ENCODE measurements around the gene ZNF385B. TPM values are rescaled to one million over a fixed set of nuclear protein-coding genes. Genes with fewer than 3 reads are reported as not detected.

Gene ZNF385B
- total RNA-seq, 1 experiment from 2014 or later = 9.3 TPM

GRCh38 chr2:179826297-179826696, 35.1 kb downstream of the ZNF385B start:
- intact Hi-C loops (cut with micrococcal nuclease) = no loop called here
- H3K4me2 ChIP-seq (ENCODE audit: low read length) = no peak overlapping the region
- H3K9me3 ChIP-seq (ENCODE audit: control insufficient read depth in 1 of 2, insufficient read depth in 1 of 2, low read depth in 1 of 2, low read length in 2 of 2) = no peaks in the 10 kb centered on the region
- H3K36me3 ChIP-seq (ENCODE audit: control insufficient read depth in 1 of 2, insufficient read depth in 2 of 2, low read length in 2 of 2) = no peaks in the 10 kb centered on the region
- H2AFZ ChIP-seq (ENCODE audit: low read depth, low read length, poor library complexity, severe bottlenecking) = no peak overlapping the region
- no peaks in the 10 kb centered on the region for H3K4me1 ChIP-seq (ENCODE audit: control insufficient read depth in 1 of 2, insufficient read depth in 2 of 2, low read length in 2 of 2)
- POLR2A ChIA-PET = no interaction called here
- H3K27ac ChIP-seq (ENCODE audit: low read depth, low read length) = no peak overlapping the region
- no peaks in the 10 kb centered on the region for H3K9me2 ChIP-seq (ENCODE audit: insufficient read depth)
- H3K9ac ChIP-seq (ENCODE audit: low read length) = no peak overlapping the region
- H4K20me1 ChIP-seq (ENCODE audit: insufficient read depth) = no peaks in the 10 kb centered on the region
- RAD21 ChIA-PET (ENCODE audit: low non-redundant PET in 1 of 2, low total read pairs in 2 of 2, uncharacterized antibody in 2 of 2, unreplicated experiment in 2 of 2) = no interaction called here
- CTCF ChIA-PET = no interaction called here
- BruUV-seq (replicated peaks) = no TSS peak
- no peak for DNase-seq (ENCODE audit: low read depth, low spot score)
- no peak for ATAC-seq
- H3K79me2 ChIP-seq (ENCODE audit: insufficient read depth, low read length) = no peaks in the 10 kb centered on the region
- H3K4me3 ChIP-seq (replicated peaks in 1 of 2; ENCODE audit: low read depth in 1 of 2, low read length in 2 of 2) = no peak overlapping the region
- no peaks in the 10 kb centered on the region for H3K27me3 ChIP-seq (ENCODE audit: insufficient read depth, low read length)
- TF ChIP-seq ELF1 (IDR thresholded peaks at IDR 0.05; ENCODE audit: borderline replicate concordance, low read depth) (no peak), POLR2A (IDR thresholded peaks at IDR 0.05; ENCODE audit: borderline replicate concordance, extremely low read depth, insufficient read depth, insufficient read length) (no peak), JUND (IDR thresholded peaks at IDR 0.05) (no peak), TCF7L2 (IDR thresholded peaks at IDR 0.05; ENCODE audit: borderline replicate concordance, extremely low read depth, insufficient read depth, insufficient read length) (no peak), SP1 (IDR thresholded peaks at IDR 0.05; ENCODE audit: low read depth) (no peak), POLR2AphosphoS5 (IDR thresholded peaks at IDR 0.05; ENCODE audit: low read depth, low read length) (no peak), ZNF274 (IDR thresholded peaks at IDR 0.05; ENCODE audit: low read depth, low read length) (no peak), EZH2phosphoT487 (IDR thresholded peaks at IDR 0.05; ENCODE audit: borderline replicate concordance) (no peak), YY1 (IDR thresholded peaks at IDR 0.05; ENCODE audit: extremely low read depth, insufficient replicate concordance, low read depth, low read length) (no peak), SIN3A (IDR thresholded peaks at IDR 0.05; ENCODE audit: low read depth) (no peak), ATF3 (IDR thresholded peaks at IDR 0.05) (no peak), SRF (IDR thresholded peaks at IDR 0.05; ENCODE audit: low read depth) (no peak), CEBPB (IDR thresholded peaks at IDR 0.05; ENCODE audit: low read depth) (no peak), ZFX (IDR thresholded peaks at IDR 0.05) (no peak), EGR1 (IDR thresholded peaks at IDR 0.05; ENCODE audit: low read depth) (no peak)
- TF ChIP-seq, protein P1, sequence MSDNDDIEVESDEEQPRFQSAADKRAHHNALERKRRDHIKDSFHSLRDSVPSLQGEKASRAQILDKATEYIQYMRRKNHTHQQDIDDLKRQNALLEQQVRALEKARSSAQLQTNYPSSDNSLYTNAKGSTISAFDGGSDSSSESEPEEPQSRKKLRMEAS (IDR thresholded peaks at IDR 0.05) = no peak

All from HCT116 (cell line).